Pancreas (tissue), 10 donors: ENCODE measurements around the gene PDGFA. TPM values are rescaled to one million over a fixed set of nuclear protein-coding genes. Genes with fewer than 3 reads are reported as not detected.

ENCODE experiments used
- ATAC-seq, 4 donors: fragments of 200-7000 bp; cut with Tn5 transposase; one replicate each; pipeline versions ENCODE4 v1.8.0 to v1.9.1; 2020; ENCODE audit warnings: mild to moderate bottlenecking in 4 of 4, moderate library complexity in 4 of 4
- DNase-seq, 6 donors: peaks; one replicate each; pipeline ENCODE4 v3.0.0-alpha.2; 2020
- FAIRE-seq: peaks from 2 replicates; lab custom pipeline; 2012; peaks lifted over from hg19 to GRCh38; lab: Jason Lieb, UNC
- H3K27ac ChIP-seq, 4 donors: fragments of 200-600 bp; sonication (generic); 1 replicate in 3 of 4; 2 replicates in 1 of 4; pipeline versions ENCODE4 v1.5.0 to v1.8.0; 2020
- H3K27me3 ChIP-seq, 4 donors: fragments of 200-600 bp; one replicate each; pipeline ENCODE4 v1.8.0; 2021
- H3K36me3 ChIP-seq, 3 donors: fragments of 200-600 bp; sonication (generic) in 1 of 3; one replicate each; pipeline versions ENCODE4 v1.5.0 to v1.8.0; 2020 to 2021
- H3K4me1 ChIP-seq, 3 donors: fragments of 200-600 bp; one replicate each; pipeline ENCODE4 v1.8.0; 2021
- H3K4me3 ChIP-seq, 4 donors: fragments of 200-600 bp; sonication (generic) in 2 of 4; one replicate each; pipeline versions ENCODE4 v1.5.0 to v1.8.0; 2020 to 2021
- H3K9me3 ChIP-seq, 4 donors: fragments of 200-600 bp; one replicate each; pipeline ENCODE4 v1.8.0; 2021
- WGBS, 2 donors: extraction: QIAGEN DNeasy Blood & Tissue Kit; methylation state at CpG; one replicate each; pipeline ENCODE4 v1.1.7; 2013; 5-methylcytosine and 5-hydroxymethylcytosine counted together
- intact Hi-C, 3 donors: fragments of 100-400 bp; cut with DNase I; formaldehyde crosslinking; loops; one replicate each; pipeline versions ENCODE4 v1.11.1 to v1.14.2; 2022
- polyA plus RNA-seq, 2 donors: library from polyadenylated mRNA; stranded (reverse); fragments of 200-250 nt; gene quantifications; one replicate each; pipeline ENCODE4 v1.2.3, GENCODE V29; 2013
- total RNA-seq, 6 donors: library from RNA; stranded (reverse); fragmentation: NEBNext Ultra II Directional in 4 of 6; extraction: Animal tissue kit (Norgen Biotek cat#: 25700) in 4 of 6; gene quantifications; one replicate each; pipeline versions ENCODE4 v1.2.1 to v1.2.4, GENCODE V29; 2021 to 2023
- TF ChIP-seq, protein P1 (sequence below), 4 donors: fragments of 200-600 bp; sonication (generic) in 3 of 4; IDR thresholded peaks; one replicate each; pipeline versions ENCODE4 v1.5.0 to v1.8.0; 2021; ENCODE audit warnings: antibody characterized with exemption in 4 of 4
- donor health status: healthy with polysubstance abuse.
- donor health status: DM: no; HTN: no; CAD: no; lungs with moderate emphysema.
- donor health status: DM: no; HTN: no; CAD: no.
- donor health status: control.
- donor health status: control.
- donor health status: Bipolar disorder and iron deficiency.
- donor health status: DM: yes; HTN: yes; CAD: no.
- donor health status: DM: no; HTN: no; CAD: no.
- donor health status: DM: no; HTN: no; CAD: no.
- donor health status: DM: yes; HTN: yes; CAD: no.

Gene PDGFA
- total and polyA plus RNA-seq, 8 donors, result 53.3 to 175 (median 65.6) TPM

DNA sequence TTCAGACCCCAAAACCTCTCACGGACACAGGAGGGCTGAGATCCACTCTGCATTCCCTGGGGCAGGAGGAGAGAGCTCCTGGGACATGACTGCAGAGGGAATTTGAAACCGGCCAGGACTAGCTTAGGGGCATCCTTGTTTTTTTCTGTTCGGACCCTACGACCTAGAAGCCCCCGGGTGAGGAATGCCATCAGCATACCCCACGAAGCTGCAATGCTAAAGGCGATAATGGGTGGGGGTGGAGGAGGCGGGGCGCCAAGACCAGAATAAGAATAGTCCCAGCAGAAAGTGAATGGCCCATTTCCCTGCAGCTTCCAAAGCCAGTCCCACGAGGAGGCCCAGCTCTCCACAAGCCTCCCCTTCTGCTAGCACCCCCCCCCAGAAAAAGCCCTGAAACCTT is 4.0 kb downstream of the PDGFA start:
- DNase-seq (peak in 2 of 6 donors; percentile 23 to 48), FAIRE-seq (no peak), ATAC-seq (no peak)
- WGBS, 2 donors, result 56 to 67% methylated on average over 10 of the region's 10 CpGs
- peak overlapping the region in 2 of 4 donors; percentile 31 to 100 for H3K4me3 ChIP-seq
- TF ChIP-seq, protein P1, sequence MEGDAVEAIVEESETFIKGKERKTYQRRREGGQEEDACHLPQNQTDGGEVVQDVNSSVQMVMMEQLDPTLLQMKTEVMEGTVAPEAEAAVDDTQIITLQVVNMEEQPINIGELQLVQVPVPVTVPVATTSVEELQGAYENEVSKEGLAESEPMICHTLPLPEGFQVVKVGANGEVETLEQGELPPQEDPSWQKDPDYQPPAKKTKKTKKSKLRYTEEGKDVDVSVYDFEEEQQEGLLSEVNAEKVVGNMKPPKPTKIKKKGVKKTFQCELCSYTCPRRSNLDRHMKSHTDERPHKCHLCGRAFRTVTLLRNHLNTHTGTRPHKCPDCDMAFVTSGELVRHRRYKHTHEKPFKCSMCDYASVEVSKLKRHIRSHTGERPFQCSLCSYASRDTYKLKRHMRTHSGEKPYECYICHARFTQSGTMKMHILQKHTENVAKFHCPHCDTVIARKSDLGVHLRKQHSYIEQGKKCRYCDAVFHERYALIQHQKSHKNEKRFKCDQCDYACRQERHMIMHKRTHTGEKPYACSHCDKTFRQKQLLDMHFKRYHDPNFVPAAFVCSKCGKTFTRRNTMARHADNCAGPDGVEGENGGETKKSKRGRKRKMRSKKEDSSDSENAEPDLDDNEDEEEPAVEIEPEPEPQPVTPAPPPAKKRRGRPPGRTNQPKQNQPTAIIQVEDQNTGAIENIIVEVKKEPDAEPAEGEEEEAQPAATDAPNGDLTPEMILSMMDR (IDR thresholded peaks at IDR 0.05), result no peak
- H3K36me3 ChIP-seq, result peaks cover 0 to 14% (median 3%) of the 10 kb centered on the region in 3 donors
- peak overlapping the region in 2 of 4 donors; percentile 10 to 26 for H3K27ac ChIP-seq
- H3K27me3 ChIP-seq, result no peaks in the 10 kb centered on the region
- no peaks in the 10 kb centered on the region for H3K9me3 ChIP-seq
- intact Hi-C loops, result no loop called here
- peaks cover 10 to 25% (median 11%) of the 10 kb centered on the region in 3 donors for H3K4me1 ChIP-seq

DNA sequence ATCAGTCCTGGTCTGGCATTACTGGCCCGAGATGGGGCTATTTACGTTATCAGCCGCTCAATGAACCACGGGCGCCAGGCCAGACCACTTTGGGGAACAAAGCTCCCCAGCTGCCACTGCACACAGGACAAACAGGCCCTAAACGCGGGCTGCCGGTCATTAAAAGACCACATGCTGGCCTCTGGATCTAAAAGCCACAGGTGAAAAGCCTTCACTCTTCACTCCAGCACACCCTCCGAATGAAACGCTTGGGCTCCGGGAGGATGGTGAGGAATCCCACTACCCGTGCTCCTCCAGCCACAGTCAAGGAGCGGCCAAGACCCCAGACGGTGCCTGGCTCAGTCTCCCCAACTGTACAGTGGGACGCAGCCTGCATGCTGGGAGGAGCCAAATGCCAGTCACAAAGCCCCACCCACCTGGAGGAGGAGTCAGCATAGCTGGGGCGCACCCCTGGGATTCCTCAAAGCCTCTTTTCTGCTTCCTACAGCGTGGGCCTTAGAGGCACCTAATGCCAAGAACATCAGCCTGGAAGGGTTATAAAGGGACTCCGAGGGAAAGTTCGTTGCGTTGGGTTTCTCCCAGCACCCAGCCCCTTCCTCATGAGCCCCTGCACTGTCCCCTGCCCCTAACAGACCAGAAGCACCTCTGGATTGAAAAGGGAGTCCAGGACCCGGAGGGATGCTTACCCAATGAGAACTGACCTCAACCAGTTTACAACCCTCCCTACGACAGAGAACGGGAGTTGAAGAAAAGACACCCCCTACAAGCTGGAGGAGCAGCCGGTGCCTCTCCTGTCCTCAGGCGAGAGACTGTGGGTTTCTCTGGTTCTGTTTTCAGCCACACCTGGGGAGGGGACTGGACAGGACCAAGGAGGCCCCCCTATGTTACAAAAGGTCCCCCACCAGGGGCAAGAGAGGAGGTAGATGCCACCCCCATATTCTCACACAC is 4.7 kb downstream of the PDGFA start:
- DNase-seq, result peak in 5 of 6 donors; percentile 60 to 81 (median 72)
- peak in 3 of 4 donors; percentile 11 to 37 (median 21) for ATAC-seq
- Histone ChIP-seq H3K4me3 (peak overlapping the region in 2 of 4 donors; percentile 31 to 100), H3K4me1 (peaks cover 9 to 25% (median 10%) of the 10 kb centered on the region in 3 donors), H3K27ac (peak overlapping the region in 3 of 4 donors; percentile 10 to 39 (median 26)), H3K36me3 (peaks cover 3 to 18% (median 3%) of the 10 kb centered on the region in 3 donors), H3K27me3 (no peaks in the 10 kb centered on the region), H3K9me3 (no peaks in the 10 kb centered on the region)
- intact Hi-C loops, result loop anchor here in 1 of 3 donors (5.0 kb wide), 1 partner anchor 178 kb away; no protein-coding TSS in a partner anchor
- WGBS, 2 donors, result 37 to 46% methylated on average over 25 of the region's 25 CpGs
- FAIRE-seq, result no peak
- TF ChIP-seq, protein P1 (IDR thresholded peaks at IDR 0.05), result no peak

DNA sequence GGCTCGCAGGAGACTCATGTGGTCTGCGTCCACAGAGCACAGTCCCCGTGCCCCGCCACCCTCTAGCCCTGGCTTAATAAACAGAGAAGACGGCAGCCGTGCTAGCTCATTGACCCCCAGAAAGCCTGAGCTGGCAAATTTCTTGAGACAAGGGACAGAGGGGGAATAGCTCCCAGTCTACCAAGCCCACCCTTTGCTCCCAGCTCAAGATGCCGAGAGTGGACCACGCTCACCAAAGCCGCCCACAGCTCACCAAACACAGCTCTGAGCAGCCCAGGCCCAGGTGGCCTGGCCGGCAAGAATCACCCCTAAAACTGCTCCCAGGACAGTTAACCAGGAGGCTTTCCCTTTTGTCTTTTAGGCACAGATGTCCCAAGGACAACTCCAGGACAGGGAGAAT is 5.4 kb downstream of the PDGFA start:
- Histone ChIP-seq H3K27ac (peak overlapping the region in 3 of 4 donors; percentile 10 to 39 (median 26)), H3K36me3 (peaks cover 3 to 25% (median 8%) of the 10 kb centered on the region in 3 donors), H3K27me3 (no peaks in the 10 kb centered on the region), H3K4me1 (peaks cover 9 to 25% (median 10%) of the 10 kb centered on the region in 3 donors), H3K9me3 (no peaks in the 10 kb centered on the region), H3K4me3 (peak overlapping the region in 2 of 4 donors; percentile 31 to 100)
- DNase-seq, result peak in 2 of 6 donors; percentile 35 to 71
- FAIRE-seq, result no peak
- ATAC-seq, result no peak
- TF ChIP-seq, protein P1 (IDR thresholded peaks at IDR 0.05), result no peak
- 78 to 81% methylated on average over 10 of the region's 10 CpGs for WGBS, 2 donors
- intact Hi-C loops, result loop anchor here in 1 of 3 donors (5.0 kb wide), 1 partner anchor 177 kb away; no protein-coding TSS in a partner anchor

DNA sequence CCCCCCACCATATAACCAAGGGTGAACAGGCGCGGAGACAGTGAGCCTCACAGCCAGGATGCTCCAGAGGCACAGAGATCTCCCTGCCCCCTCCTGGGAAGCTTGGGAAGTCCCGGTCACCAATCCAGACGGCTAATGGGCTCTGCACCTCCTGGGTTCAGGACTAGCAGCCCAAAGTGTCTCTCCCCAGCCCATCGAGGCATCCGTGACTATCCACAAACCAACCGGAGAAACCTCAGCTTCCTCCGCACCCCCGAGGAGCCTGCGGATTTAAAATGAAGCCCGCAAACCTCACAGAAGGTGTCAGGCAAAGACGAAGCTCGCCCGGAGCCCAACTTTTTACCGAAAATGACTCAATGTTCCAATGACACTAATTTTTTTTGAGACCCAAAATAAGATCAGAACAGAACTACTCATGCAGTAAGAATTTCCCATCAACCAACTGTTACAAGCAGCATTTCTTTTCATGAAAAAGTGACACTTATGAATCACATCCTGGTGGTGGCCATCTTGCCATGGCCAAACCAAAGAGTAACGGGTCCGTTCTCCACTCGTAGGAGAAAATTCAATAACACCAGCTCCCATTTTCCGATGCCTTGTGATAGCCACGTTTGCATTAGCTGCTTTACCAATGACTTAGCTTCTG is 6.0 kb downstream of the PDGFA start:
- peaks cover 9 to 25% (median 10%) of the 10 kb centered on the region in 3 donors for H3K4me1 ChIP-seq
- peak; percentile 6 to 38 (median 22) for ATAC-seq
- no peaks in the 10 kb centered on the region for H3K9me3 ChIP-seq
- 63 to 72% methylated on average over 20 of the region's 20 CpGs for WGBS, 2 donors
- intact Hi-C loops, result loop anchor here in 1 of 3 donors (5.0 kb wide), 1 partner anchor 176 kb away; no protein-coding TSS in a partner anchor
- TF ChIP-seq, protein P1 (IDR thresholded peaks at IDR 0.05), result no peak
- FAIRE-seq, result no peak
- no peak for DNase-seq
- H3K27me3 ChIP-seq, result no peaks in the 10 kb centered on the region
- peak overlapping the region in 3 of 4 donors; percentile 10 to 26 (median 22) for H3K27ac ChIP-seq
- H3K4me3 ChIP-seq, result peak overlapping the region in 2 of 4 donors; percentile 31 to 100
- H3K36me3 ChIP-seq, result peaks cover 3 to 31% (median 14%) of the 10 kb centered on the region in 3 donors
